Endothelial cell (in vitro differentiated cells): ENCODE measurements around the gene RBM18. TPM values are rescaled to one million over a fixed set of nuclear protein-coding genes. Genes with fewer than 3 reads are reported as not detected.

Source experiments
- DNase-seq: peaks from one replicate; pipeline ENCODE4 v3.0.0; 2021; ENCODE audit warnings: low spot score
- H3K27ac Mint-ChIP-seq: one replicate; pipeline ENCODE4 v1.8.0; 2021; ENCODE audit warnings: mixed read lengths, inconsistent platforms; ENCODE audit not compliant: unreplicated experiment
- H3K27me3 Mint-ChIP-seq: one replicate; pipeline ENCODE4 v1.8.0; 2021; ENCODE audit warnings: mild to moderate bottlenecking, moderate library complexity, mixed read lengths, inconsistent platforms; ENCODE audit not compliant: unreplicated experiment
- H3K36me3 Mint-ChIP-seq: one replicate; pipeline ENCODE4 v1.8.0; 2021; ENCODE audit warnings: mild to moderate bottlenecking, low read depth, mixed read lengths, inconsistent platforms; ENCODE audit not compliant: unreplicated experiment
- H3K4me1 Mint-ChIP-seq: one replicate; pipeline ENCODE4 v1.8.0; 2021; ENCODE audit warnings: mild to moderate bottlenecking, mixed read lengths, inconsistent platforms; ENCODE audit not compliant: unreplicated experiment
- H3K4me3 Mint-ChIP-seq: one replicate; pipeline ENCODE4 v1.8.0; 2021; ENCODE audit warnings: mild to moderate bottlenecking, mixed read lengths, inconsistent platforms; ENCODE audit not compliant: unreplicated experiment
- H3K9me3 Mint-ChIP-seq: one replicate; pipeline ENCODE4 v1.8.0; 2021; ENCODE audit warnings: mixed read lengths, inconsistent platforms; ENCODE audit not compliant: unreplicated experiment
- total RNA-seq: library from RNA; stranded (reverse); fragmentation: NEBNext Ultra II Directional; extraction: Animal tissue kit (Norgen Biotek cat#: 25700); gene quantifications from one replicate; pipeline ENCODE4 v1.2.1, GENCODE V29; 2021; ENCODE audit not compliant: unreplicated experiment
- TF ChIP-seq, protein P1 (sequence below): fragments of 200-600 bp; sonication (generic); IDR thresholded peaks from one replicate; pipeline ENCODE4 v1.5.0; 2021; ENCODE audit warnings: antibody characterized with exemption; ENCODE audit not compliant: unreplicated experiment

The RBM18 gene
- total RNA-seq, 1 donor from 2014 or later = 22.2 TPM

DNA sequence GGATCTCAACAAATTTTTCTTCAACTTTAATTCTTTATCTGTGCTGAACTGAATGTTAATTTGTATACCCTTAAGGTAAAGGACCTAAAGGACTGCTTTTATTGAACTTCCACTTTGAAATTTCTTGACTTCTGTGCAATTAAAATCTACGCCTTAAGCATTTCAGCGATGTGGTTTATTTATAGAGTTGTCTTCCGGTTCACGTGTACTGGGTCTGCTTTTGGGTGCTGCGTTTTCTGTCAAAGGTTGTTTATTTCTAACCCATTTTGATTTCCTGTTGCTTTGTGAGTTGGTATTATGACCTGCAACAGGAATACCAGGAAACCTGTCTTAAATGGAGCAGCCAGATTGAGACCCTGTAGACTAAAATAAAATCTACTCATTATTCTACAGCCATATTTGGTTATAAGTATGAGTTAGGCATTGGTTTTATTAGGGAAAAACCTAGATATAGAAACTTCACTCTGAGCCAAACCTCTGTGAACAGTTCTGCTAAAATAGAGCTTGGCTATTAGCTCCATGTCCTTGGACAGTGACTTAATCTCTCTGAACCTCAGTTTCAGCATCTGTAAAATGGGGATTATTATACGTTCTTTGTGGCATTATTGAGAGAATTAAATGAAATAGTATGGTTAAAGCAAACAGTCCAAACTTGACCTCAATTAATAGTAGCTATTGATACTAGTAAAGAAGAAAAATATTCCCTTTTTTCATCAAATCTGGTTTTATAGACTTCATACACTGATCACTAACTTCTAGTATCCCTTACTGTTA lies 3.6 kb upstream of the RBM18 start:
- no peak for DNase-seq
- H3K9me3 Mint-ChIP-seq = no peaks in the 10 kb centered on the region
- TF ChIP-seq, protein P1, sequence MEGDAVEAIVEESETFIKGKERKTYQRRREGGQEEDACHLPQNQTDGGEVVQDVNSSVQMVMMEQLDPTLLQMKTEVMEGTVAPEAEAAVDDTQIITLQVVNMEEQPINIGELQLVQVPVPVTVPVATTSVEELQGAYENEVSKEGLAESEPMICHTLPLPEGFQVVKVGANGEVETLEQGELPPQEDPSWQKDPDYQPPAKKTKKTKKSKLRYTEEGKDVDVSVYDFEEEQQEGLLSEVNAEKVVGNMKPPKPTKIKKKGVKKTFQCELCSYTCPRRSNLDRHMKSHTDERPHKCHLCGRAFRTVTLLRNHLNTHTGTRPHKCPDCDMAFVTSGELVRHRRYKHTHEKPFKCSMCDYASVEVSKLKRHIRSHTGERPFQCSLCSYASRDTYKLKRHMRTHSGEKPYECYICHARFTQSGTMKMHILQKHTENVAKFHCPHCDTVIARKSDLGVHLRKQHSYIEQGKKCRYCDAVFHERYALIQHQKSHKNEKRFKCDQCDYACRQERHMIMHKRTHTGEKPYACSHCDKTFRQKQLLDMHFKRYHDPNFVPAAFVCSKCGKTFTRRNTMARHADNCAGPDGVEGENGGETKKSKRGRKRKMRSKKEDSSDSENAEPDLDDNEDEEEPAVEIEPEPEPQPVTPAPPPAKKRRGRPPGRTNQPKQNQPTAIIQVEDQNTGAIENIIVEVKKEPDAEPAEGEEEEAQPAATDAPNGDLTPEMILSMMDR = no peak
- H3K4me1 Mint-ChIP-seq = peaks cover 24% of the 10 kb centered on the region
- H3K4me3 Mint-ChIP-seq = no peak overlapping the region
- no peaks in the 10 kb centered on the region for H3K27me3 Mint-ChIP-seq
- peaks cover 16% of the 10 kb centered on the region for H3K36me3 Mint-ChIP-seq
- H3K27ac Mint-ChIP-seq = no peak overlapping the region

DNA sequence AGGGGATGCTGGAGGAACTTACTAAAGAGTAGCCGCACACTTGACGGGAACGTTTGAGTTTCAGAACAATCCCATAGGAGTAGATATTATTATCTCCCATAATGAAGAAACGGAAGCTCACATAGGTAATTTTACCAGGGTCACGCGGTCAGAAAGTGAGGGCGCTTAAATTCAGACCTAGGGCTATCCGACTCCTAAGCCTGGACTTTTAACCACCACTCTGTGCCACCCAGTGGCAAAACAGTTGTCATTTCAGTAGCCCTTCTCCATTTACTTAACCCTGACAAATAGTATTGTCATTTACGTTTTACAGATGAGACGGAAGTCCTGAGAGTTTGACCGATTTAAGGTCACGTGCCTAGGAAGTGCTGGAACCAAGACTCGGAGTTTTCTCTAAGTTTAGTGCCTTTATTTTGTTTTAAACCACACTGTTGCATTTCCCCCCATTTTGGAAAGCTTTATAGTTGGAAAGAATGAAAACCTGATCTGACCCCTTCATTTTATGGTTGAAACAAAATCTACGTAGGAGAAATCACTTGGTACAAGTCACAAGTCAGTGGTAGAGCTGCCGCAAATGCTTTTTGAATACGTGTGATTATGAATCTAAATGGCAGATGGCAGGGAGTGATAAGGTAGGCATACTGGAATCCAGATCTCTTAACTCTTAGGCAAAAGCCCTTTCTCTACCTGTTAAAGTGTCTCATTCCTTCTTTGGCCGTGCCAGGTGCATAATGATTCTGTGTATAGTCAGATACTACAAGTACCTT lies 692 bp upstream of the RBM18 start:
- DNase-seq = no peak
- peaks cover 44% of the 10 kb centered on the region for H3K4me1 Mint-ChIP-seq
- peak overlapping the region; percentile 91 for H3K4me3 Mint-ChIP-seq

DNA sequence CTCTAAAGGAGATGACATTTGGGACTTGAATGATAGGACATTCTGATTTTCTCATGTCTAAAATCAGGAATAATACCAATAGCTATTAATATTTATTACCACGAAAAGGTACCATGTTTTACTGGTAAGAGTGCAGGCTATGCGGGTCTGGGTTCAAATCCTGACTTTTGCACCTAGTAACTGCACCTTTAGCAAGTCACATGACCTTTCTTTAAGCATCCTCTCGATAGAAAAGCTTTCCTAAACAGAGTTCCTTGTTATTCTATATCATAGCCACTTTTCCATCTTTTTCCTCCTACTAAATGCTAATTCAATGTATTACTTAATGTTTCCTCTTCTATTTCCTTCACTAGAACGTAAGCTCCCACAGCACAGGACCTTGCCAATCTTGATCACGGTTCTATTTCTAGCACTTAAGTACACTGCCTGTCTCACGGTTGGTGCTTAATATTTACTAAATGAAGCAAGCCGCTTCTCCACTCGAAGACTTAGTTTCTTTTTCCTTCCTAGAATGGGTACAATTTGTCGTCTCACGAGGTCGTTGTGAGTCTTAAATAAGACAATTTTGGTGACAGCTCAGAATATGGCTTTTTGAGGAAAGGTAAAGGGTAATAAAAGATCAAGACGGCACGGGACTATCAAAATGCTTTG lies 816 bp downstream of the RBM18 start:
- Mint-ChIP-seq H3K4me1 (peaks cover 44% of the 10 kb centered on the region), H3K27ac (peak overlapping the region; percentile 96), H3K27me3 (no peaks in the 10 kb centered on the region), H3K4me3 (peak overlapping the region; percentile 91), H3K9me3 (no peaks in the 10 kb centered on the region), H3K36me3 (peaks cover 18% of the 10 kb centered on the region)
- DNase-seq = no peak
- TF ChIP-seq, protein P1 = no peak

More for the DNA sequence above, 692 bp upstream of the RBM18 start:
- peak overlapping the region; percentile 96 for H3K27ac Mint-ChIP-seq
- no peaks in the 10 kb centered on the region for H3K27me3 Mint-ChIP-seq
- TF ChIP-seq, protein P1 = no peak
- H3K9me3 Mint-ChIP-seq = no peaks in the 10 kb centered on the region
- peaks cover 11% of the 10 kb centered on the region for H3K36me3 Mint-ChIP-seq

DNA sequence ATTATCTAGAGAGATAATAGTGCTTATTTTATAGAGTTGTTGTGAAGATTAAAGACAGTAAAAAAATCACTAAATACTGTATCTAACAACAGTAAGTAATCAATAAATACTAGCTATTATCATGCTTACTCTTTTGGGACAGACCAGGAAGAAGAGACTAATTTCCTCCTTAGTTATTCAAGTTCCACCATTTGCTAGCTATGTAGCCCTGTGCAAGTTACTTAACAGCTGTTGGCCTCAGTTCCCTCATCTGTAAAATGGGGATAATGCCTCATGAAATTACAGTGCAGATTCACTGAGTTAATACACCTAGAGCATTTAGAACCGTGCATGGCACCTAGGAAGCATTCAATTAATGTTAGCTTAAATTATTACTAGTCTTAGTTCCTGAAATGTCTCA lies 2.6 kb downstream of the RBM18 start:
- TF ChIP-seq, protein P1 = no peak
- Mint-ChIP-seq H3K4me3 (no peak overlapping the region), H3K36me3 (peaks cover 27% of the 10 kb centered on the region), H3K4me1 (peaks cover 44% of the 10 kb centered on the region), H3K27me3 (no peaks in the 10 kb centered on the region), H3K27ac (no peak overlapping the region), H3K9me3 (no peaks in the 10 kb centered on the region)
- DNase-seq = no peak
